HG02623 (cell line): Measurements from ENCODE around the gene DGKD.

Experiments used
- ATAC-seq: cut with Tn5 transposase; IDR thresholded peaks from one replicate; pipeline ENCODE4 v1.9.1; 2021; ENCODE audit warnings: moderate library complexity; ENCODE audit not compliant: unreplicated experiment

Gene DGKD

GRCh38 chr2:233338046-233338445 is 16.2 kb upstream of the DGKD start:
- no peak for ATAC-seq

GRCh38 chr2:233338812-233339368 is 15.4 kb upstream of the DGKD start:
- ATAC-seq: no peak

GRCh38 chr2:233339427-233339826 is 14.9 kb upstream of the DGKD start:
- no peak for ATAC-seq

GRCh38 chr2:233341296-233341695 is 13.0 kb upstream of the DGKD start:
- ATAC-seq: no peak

- ATAC-seq: no peak
Observed at GRCh38 chr2:233342301-233342700, 12.0 kb upstream of the DGKD start.

- no peak for ATAC-seq
Observed at GRCh38 chr2:233343171-233343705, 11.1 kb upstream of the DGKD start.

GRCh38 chr2:233346376-233346775 is 7.9 kb upstream of the DGKD start:
- no peak for ATAC-seq

- no peak for ATAC-seq
Observed at GRCh38 chr2:233346930-233347329, 7.4 kb upstream of the DGKD start.

GRCh38 chr2:233349005-233349998 is 5.0 kb upstream of the DGKD start:
- no peak for ATAC-seq

- ATAC-seq: no peak
Observed at GRCh38 chr2:233350708-233351107, 3.6 kb upstream of the DGKD start.

GRCh38 chr2:233351423-233351822 is 2.9 kb upstream of the DGKD start:
- ATAC-seq: no peak

GRCh38 chr2:233352141-233352842 is 2.0 kb upstream of the DGKD start:
- ATAC-seq: no peak

GRCh38 chr2:233353101-233353768 is 1.1 kb upstream of the DGKD start:
- no peak for ATAC-seq

GRCh38 chr2:233354500-233354924 is 218 bp downstream of the DGKD start:
- peak; percentile 17 for ATAC-seq

GRCh38 chr2:233354971-233355574 is 779 bp downstream of the DGKD start:
- peak; percentile 2 for ATAC-seq

- ATAC-seq: no peak
Observed at GRCh38 chr2:233355916-233356315, 1.6 kb downstream of the DGKD start.

GRCh38 chr2:233356546-233357308 is 2.4 kb downstream of the DGKD start:
- ATAC-seq: no peak

GRCh38 chr2:233358335-233358734 is 4.0 kb downstream of the DGKD start:
- no peak for ATAC-seq

GRCh38 chr2:233358947-233359346 is 4.7 kb downstream of the DGKD start:
- ATAC-seq: no peak

- no peak for ATAC-seq
Observed at GRCh38 chr2:233359823-233360222, 5.5 kb downstream of the DGKD start.
